VCaP (cell line): Measurements from ENCODE around the gene LINC01488.

ENCODE experiments used
- H3K27ac ChIP-seq: fragments of 450-650 bp; 2 replicates; pipeline ENCODE4 v1.5.1; 2017
- TF ChIP-seq, protein P1 (sequence below): fragments of 450-650 bp; conservative IDR thresholded peaks from 2 replicates; pipeline ENCODE4 v1.5.1; 2017; ENCODE audit warnings: mild to moderate bottlenecking, moderate library complexity

The LINC01488 gene

DNA sequence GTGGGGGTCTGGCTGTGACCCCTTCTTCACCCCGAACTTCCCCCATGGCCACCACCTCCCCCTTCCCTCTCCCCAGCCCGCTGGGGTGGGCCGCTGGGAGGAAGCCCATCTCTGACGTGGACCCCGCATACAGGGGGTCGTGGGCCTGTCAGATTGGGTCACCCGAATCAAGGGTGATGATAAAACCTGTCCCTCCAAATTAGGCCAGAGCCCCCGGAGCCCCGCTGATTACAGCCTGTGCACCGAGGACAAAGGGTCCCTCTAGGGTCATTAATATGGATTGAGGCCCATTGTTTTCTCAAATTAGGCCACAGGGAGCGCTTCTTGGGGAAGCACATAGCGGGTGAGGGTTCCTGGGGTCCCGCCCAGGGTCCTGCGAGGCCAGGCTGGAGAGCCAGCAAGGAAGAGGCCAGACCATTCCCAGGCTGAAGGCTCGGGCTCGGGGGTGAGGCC lies 4.9 kb upstream of the LINC01488 start:
- H3K27ac ChIP-seq: no peak overlapping the region
- TF ChIP-seq, protein P1, sequence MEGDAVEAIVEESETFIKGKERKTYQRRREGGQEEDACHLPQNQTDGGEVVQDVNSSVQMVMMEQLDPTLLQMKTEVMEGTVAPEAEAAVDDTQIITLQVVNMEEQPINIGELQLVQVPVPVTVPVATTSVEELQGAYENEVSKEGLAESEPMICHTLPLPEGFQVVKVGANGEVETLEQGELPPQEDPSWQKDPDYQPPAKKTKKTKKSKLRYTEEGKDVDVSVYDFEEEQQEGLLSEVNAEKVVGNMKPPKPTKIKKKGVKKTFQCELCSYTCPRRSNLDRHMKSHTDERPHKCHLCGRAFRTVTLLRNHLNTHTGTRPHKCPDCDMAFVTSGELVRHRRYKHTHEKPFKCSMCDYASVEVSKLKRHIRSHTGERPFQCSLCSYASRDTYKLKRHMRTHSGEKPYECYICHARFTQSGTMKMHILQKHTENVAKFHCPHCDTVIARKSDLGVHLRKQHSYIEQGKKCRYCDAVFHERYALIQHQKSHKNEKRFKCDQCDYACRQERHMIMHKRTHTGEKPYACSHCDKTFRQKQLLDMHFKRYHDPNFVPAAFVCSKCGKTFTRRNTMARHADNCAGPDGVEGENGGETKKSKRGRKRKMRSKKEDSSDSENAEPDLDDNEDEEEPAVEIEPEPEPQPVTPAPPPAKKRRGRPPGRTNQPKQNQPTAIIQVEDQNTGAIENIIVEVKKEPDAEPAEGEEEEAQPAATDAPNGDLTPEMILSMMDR: no peak

DNA sequence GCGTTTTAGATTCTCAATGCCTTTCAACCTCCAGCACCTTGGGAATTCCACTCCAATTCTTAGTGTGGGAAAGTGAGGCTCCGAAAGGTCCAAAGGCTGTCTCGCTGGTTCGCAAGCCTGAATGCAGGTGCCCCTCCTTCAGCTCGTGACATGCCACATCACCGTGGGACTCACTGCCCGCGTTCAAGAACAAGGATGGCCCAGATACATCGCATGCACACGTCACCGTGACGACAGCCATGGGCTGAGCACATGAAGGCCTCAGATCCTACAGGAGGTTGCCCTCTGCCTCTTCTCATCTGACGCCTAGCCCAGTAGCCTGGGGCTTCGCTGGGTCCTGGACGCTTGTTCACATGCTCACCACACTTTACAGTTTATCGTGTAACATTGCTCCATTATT lies 4.4 kb upstream of the LINC01488 start:
- TF ChIP-seq, protein P1: no peak

DNA sequence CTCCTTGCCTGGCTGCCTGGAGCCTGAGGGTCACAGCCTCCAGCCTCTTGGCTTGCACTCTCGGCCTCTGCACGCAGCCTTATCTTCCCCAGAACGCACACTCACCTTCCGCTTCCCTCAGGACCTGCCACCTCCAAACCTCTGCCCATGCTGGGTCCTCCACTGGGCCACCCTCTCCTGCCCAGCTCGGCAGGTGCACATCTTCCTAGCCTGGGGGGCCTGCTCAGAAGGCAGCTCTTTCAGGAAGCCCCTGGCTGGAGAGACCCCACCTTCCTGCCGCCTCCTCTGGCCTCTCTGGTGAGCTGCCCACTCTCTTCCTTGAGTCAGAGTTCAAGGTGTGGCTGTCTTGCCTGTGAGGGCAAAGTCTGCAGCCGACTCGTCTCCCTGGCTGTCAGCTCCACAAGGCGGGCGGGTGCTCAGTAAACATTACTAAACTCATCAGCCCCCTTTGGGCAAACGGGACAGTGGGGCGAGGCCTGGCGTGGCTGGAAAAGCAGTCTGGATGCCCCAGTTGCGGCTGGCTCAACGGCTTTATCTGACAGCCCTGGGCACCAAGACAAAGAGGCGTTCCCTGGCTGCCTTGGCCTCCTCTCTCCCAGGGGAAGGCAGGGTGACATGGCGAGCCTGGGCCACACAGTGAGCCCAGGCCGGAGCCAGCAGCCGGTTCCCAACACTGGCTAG lies 1.7 kb upstream of the LINC01488 start:
- TF ChIP-seq, protein P1: no peak
- H3K27ac ChIP-seq: no peak overlapping the region

More for the DNA sequence above, 4.4 kb upstream of the LINC01488 start:
- no peak overlapping the region for H3K27ac ChIP-seq

DNA sequence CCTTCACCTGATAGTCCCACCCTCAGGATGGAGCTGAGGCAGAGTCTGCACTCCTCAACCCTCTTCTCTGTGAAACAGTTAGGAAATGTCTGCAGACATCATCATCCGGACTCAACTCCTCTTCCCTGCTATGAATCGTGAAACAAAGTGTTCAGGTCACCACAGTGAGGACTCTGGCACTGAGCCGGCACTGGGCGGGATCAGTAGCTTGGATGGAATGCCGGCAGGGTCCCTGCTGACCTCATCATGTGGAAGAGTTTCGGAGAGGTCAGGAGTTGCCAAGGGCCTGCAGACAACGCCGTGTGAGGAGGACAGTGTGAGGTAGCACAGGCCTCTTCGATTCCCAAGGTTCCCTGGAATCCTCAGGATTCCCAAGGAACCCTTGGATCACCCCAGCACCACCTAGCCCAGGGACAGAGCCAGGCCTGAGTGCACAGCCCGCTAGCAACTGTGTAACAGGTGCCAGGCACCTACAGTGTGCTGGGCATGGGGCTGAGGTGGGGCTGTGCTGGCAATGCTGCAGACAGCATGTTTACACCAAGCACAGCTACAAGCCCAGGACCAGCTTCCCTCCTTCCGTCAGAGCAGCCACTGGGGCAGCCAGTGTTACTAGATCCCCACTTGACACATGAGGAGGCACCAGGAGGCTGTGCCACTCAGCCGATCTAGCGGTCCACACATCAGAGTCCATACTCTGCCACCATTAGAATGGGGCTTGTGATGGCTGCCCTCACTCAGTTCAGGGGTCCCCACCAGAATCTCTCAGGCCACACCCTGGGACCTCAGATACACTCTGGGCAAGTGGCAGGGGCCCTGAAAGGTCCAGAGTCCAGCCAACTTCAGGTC lies 693 bp upstream of the LINC01488 start:
- TF ChIP-seq, protein P1: no peak
- H3K27ac ChIP-seq: no peak overlapping the region

DNA sequence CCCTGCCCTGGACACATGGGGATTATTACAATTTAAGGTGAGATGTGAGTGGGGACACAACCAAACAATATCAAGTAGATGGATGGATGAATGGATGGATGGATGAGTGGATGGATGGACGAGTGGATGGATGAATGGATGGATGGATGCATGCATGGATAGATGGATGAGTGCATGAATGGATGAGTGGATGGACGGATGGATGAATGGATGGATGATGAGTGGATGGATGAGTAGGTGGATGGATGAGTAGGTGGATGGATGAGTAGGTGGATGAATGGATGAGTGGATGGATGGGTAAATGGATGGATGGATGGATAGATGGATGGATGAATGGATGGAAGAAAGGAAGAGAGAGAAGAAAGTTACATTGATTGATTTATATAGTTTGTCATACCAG lies 859 bp downstream of the LINC01488 start:
- TF ChIP-seq, protein P1: no peak
- no peak overlapping the region for H3K27ac ChIP-seq

DNA sequence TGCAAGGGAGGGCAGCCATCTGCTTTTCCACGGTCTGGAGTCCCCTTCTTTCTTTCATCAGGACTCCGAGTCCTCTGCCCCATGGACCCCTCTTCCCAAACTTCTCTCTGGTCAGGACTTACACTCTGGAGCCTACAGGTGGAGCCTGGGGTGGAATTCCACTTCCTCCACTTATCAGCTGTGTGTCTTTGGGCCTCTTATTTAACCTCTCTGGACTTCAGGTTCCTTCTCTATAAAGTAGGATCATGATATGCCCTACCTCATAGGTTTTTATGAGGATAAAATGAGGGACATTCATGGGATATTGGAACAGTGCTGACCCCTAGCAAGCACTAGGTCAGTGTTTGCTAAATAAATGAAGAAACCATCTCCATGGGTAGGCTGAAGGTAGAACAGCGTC lies 1.7 kb downstream of the LINC01488 start:
- H3K27ac ChIP-seq: no peak overlapping the region
- TF ChIP-seq, protein P1: no peak

DNA sequence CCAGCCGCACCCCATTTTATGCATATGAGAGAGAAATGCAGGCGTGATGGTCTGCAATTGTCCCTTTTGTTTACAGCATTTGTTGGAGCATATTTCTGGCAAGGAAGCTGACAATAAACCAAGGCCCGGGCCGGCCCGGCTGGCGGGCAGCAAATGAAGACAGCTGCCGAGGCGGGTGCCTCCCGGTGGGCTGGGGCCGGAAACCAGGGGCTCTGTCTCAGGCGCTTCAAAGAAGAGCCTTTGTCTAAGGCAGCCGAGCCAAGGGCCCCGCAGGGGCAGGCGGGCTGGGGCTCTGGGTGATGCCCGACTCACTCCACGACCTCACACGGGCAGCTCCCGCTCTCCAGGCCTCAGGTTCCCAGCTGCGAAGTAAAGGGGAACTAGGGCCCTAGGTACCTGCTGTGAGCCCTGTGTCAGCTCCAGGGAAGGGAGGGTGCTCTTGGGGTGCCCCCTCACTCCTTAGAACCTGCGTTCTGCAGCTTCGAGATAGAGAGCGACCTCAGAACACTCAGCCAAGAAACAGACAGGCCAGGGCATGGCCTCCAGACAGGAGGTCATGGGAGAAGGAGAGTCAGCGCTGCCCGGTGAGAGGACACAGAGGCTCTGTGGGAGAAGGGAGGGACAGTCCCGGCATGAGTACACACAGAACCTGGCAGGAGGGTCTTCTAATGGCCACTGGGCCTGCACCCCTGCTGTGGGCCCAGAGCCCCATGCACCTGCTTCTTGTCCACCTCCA lies 2.4 kb downstream of the LINC01488 start:
- no peak overlapping the region for H3K27ac ChIP-seq

More for the DNA sequence above, 2.4 kb downstream of the LINC01488 start:
- TF ChIP-seq, protein P1: no peak
